GM12891 (cell line): Measurements from ENCODE around the gene CYP2C8.

Experiments
- DNase-seq: peaks from one replicate; pipeline ENCODE4 v3.0.0; 2011; ENCODE audit warnings: low spot score; ENCODE audit not compliant: insufficient read length
- FAIRE-seq: peaks from 2 replicates; lab custom pipeline; 2011; peaks lifted over from hg19 to GRCh38; lab: Jason Lieb, UNC
- PAX5 ChIP-seq: IDR thresholded peaks from 2 replicates; pipeline ENCODE4 v1.6.1; 2011; ENCODE audit warnings: low read length, moderate library complexity, mild to moderate bottlenecking; ENCODE audit not compliant: insufficient read depth, severe bottlenecking
- POLR2A ChIP-seq: IDR thresholded peaks from 2 replicates; pipeline ENCODE4 v1.6.1; 2011; ENCODE audit warnings: low read depth, low read length, control low read depth
- POLR2AphosphoS5 ChIP-seq: IDR thresholded peaks from 2 replicates; pipeline ENCODE4 v1.6.1; 2011; ENCODE audit warnings: low read depth, low read length, control low read depth
- POU2F2 ChIP-seq: IDR thresholded peaks from 2 replicates; pipeline ENCODE4 v1.6.1; 2011; ENCODE audit warnings: low read depth, mild to moderate bottlenecking, control low read depth, low read length, moderate library complexity
- SPI1 ChIP-seq: IDR thresholded peaks from 2 replicates; pipeline ENCODE4 v1.6.1; 2011; ENCODE audit warnings: low read depth, low read length, control low read depth
- TAF1 ChIP-seq: IDR thresholded peaks from 2 replicates; pipeline ENCODE4 v1.6.1; 2011; ENCODE audit warnings: low read depth, low read length, control low read depth

CYP2C8 gene

DNA sequence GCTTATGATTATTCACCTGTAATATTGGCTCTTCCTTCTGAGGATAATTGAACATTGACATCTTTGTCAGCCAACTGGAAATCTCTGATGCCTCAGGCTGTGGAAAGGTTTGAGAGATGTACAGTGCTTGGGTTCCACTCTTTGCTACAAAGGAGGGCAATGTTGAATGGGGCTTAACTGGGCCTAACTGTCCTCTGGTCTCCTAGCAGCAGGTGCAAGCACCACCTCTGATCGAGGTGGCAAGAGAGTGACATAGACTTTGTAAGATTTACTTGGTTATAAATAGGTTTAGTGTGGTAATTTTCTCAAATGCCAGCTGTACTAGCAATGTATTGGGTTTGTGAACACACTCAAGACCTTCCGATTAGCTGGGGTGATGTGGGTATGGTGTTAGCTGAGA lies 21.1 kb downstream of the CYP2C8 start:
- TF ChIP-seq POLR2A (no peak), TAF1 (no peak), POU2F2 (no peak), SPI1 (no peak), POLR2AphosphoS5 (no peak), PAX5 (no peak)
- FAIRE-seq (no peak), DNase-seq (no peak)

DNA sequence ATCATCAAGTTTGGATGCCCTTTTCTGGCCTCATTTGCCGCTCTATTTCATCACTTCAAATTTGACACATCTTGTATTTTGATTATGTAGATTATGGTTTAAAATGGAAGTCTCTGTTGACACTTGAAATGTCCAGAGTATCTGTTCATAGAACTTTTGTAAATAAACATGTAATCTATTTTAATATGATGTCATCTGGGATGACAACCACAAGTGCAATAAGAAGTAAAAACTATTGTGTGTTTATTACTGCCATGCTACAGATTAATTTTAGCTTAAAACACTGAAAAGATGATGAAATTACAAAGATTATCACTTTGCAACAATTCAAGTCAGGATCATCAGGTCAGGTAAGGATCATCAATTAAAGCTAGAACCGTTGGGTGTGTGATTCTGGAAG lies 30.0 kb downstream of the CYP2C8 start:
- TF ChIP-seq POU2F2 (no peak), PAX5 (no peak), POLR2A (no peak)
- DNase-seq (no peak), FAIRE-seq (no peak)

DNA sequence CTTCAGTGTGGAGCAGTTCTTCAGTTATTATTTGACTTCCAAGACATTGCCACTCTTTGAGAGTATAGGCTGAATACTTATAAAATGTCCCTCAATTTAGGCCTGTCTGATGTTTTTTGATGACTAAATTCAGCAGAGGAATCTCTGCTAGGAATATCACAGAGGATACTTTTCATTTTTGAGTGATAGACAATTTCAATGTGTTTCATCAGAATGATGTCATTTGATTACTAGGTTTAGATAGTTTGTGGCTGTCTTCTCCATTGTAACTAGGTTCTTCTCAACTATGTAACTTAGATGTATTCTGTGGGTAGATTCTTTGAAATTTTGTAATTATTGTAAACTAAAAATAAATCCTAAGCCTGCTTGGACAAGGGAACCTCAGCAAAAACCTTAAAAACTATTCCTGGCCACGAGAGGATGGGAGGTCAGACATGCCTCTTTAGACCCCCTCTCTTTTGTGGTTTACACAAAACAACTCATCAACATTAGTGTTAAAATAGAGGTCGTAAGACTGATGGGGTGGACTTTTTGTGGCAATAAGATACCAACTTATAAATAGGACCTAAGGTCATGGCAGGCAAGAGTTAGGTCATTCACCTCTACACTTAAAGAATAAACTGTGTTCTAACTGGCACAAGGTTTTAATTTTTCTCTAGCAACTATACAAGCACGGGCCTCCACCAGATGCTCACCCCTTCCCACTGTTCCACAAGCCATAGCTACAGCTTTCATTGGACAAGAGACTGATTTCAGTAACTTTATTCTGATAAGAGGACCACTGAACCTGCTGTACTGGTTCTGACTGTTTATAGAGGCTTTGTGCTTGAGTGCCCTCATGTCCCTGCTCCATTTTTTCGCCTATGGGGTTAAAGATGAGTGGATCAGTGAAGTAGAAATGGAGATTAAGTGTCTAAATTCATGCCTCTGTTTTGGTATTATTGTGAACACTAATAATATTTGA lies 33.7 kb downstream of the CYP2C8 start:
- no peak for DNase-seq
- no peak for TF ChIP-seq POLR2AphosphoS5
- no peak for TF ChIP-seq POU2F2
- TF ChIP-seq PAX5 = no peak
- no peak for TF ChIP-seq TAF1
- TF ChIP-seq SPI1 = no peak
- no peak for FAIRE-seq

DNA sequence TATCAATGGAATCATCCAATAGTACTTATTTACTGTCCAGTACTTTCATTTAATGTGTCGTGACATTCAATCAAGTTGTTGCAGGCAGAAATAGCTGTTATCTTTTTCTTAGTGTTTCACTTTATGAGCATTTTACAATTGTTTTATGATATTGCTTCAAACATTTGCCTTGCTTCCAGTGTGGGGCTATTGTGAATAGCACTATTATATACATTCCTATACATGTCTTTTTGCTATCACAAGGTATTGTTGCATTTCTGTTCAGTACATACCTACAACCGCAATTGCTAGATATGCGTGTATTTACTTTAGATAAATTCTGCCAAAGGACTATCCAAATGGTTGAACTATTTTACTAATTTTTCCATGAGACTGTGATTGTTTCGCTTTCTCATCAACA lies 34.9 kb downstream of the CYP2C8 start:
- TF ChIP-seq POU2F2 = no peak
- no peak for TF ChIP-seq SPI1
- TF ChIP-seq POLR2AphosphoS5 = no peak
- no peak for TF ChIP-seq TAF1
- no peak for TF ChIP-seq PAX5
- TF ChIP-seq POLR2A = no peak
- DNase-seq (no peak), FAIRE-seq (no peak)

DNA sequence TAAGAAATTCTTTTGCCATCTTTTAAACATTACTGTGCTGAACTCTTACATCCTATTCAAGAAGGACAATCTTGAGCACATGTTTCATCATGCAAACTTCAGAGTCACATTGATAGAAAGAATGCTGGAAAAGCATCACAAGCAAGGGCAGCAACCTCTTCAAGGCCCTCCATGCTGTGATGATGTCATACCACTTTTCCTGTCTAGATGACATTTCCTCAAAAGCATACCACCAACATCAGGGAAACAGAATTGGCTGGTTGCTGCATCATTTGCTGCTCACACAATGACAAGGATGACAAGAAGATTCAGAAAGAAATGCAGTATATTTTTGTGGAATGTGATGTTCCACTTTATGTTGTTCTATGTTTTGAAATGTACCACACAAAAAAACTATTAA lies 37.6 kb downstream of the CYP2C8 start:
- no peak for DNase-seq
- TF ChIP-seq POU2F2 = no peak
- no peak for TF ChIP-seq SPI1
- no peak for TF ChIP-seq POLR2A
- no peak for TF ChIP-seq PAX5
- TF ChIP-seq TAF1 = no peak
- TF ChIP-seq POLR2AphosphoS5 = no peak
- no peak for FAIRE-seq

DNA sequence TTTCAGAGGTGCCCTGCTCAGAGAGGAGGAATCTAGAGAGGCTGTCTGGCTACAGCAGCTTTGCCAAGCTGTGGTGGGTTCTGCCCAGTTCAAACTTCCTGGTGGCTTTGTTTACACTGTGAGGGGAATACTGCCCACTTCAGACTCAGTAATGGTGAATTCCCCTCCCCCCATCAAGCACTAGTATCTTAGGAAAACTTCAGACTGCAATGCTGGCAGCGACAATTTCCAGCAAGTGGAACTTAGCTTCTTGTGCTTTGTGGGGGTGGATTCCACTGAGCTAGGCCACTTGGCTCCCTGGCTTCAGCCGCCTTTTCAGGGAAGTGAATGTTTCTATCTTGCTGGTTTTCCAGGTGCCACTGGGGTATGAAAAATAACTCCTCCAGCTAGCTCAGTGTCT lies 42.8 kb downstream of the CYP2C8 start:
- FAIRE-seq (no peak), DNase-seq (no peak)
- TF ChIP-seq SPI1 (no peak), POLR2A (no peak), TAF1 (no peak), POU2F2 (no peak), POLR2AphosphoS5 (no peak), PAX5 (no peak)

DNA sequence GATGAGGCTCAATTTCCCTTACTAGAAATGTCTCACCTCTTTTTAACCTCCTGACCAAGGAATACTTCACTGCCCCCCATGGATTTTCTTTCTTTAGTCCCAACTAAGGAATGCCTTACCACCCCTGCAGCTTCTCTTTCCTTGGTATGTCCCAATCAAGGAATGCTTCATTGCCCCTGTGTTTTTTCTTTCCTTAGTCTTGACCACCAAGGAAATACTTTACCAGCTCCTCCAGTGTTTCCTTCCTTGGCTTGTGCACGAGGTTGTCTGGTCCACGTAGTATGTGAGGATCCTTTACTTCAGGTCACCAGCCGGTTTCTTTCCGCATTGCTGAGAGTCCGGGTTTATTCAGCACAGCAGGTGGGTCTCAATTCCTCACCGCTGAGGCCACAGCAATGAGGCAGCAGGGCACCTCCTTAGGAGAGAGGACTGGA lies 71.5 kb downstream of the CYP2C8 start:
- TF ChIP-seq SPI1 = no peak
- TF ChIP-seq POU2F2 = no peak
- no peak for TF ChIP-seq TAF1
- no peak for TF ChIP-seq POLR2AphosphoS5
- TF ChIP-seq PAX5 = no peak
- no peak for TF ChIP-seq POLR2A
- FAIRE-seq = no peak
- DNase-seq = no peak

DNA sequence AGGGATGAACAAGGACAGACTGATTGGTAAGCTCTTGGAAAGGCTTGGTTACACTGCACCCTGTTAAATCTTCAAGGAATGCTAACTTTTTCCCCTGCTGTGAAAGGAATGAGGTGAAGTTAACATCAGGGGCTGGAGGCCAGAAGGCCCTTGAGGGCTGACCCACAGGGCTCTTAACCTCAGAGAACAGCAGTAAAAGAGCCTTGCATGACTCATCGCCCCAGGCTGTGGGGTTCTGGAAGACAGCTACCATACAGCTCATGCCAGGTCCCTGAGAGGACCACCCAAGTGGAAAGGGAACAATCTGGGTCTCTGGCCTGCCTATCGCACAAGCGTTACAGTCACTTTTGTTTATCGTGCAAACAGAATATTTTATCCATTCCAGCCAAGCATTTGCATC lies 76.5 kb downstream of the CYP2C8 start:
- no peak for DNase-seq
- FAIRE-seq = no peak
- no peak for TF ChIP-seq TAF1
- TF ChIP-seq SPI1 = no peak
- no peak for TF ChIP-seq POLR2A
- no peak for TF ChIP-seq POU2F2
- no peak for TF ChIP-seq POLR2AphosphoS5
- no peak for TF ChIP-seq PAX5

DNA sequence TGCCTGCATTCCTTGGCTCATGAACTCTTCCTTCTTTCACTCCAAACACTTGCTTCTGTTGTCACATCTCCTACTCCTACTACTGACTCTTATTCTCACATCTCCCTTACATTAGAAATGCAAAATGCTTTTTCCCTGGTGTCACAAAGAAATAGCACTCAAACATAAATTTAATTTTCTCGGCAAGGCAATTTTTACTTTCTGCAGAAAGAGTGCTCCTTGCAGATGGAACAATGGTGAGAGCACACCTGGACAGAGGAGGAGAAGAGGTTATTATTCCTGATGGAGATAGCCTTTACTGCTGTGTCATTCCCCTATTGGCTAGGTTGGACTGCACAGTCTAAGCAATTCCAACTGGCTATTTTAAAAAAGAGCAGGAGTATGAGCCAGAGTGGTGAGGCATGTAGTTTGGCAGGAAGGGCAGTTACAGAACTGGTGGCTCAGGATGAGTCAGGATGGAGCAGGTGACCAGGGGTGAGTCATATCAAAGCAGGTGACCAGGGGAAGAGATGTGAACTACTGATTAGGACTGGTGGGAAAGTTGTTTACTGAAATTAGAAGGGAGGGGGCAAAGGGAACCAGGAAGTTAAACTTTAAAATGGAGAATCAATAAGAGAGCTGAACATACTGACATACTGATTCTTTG lies 77.9 kb downstream of the CYP2C8 start:
- FAIRE-seq = no peak
- no peak for TF ChIP-seq POU2F2
- no peak for TF ChIP-seq POLR2AphosphoS5
- no peak for TF ChIP-seq POLR2A
- no peak for TF ChIP-seq TAF1
- no peak for TF ChIP-seq PAX5
- no peak for TF ChIP-seq SPI1
- DNase-seq = no peak
